Mononuclear cell (primary cell): ENCODE measurements around the gene EIF5A. TPM values are rescaled to one million over a fixed set of nuclear protein-coding genes. Genes with fewer than 3 reads are reported as not detected.
"Not testable (repeated sequence)": the region's sequence is repeated elsewhere in the genome, so short reads cannot be mapped to it uniquely, and the experiment has no call there.

ENCODE experiments used
- H3K27me3 ChIP-seq: 2 replicates; pipeline ENCODE4 v1.6.0; 2011; ENCODE audit warnings: low read length, control low read depth; ENCODE audit not compliant: insufficient read depth
- H3K4me1 ChIP-seq: 2 replicates; pipeline ENCODE4 v1.5.1; 2011; ENCODE audit warnings: mild to moderate bottlenecking, low read length, control low read depth; ENCODE audit not compliant: insufficient read depth
- H3K4me3 ChIP-seq: 2 replicates; pipeline ENCODE4 v1.5.1; 2011; ENCODE audit warnings: mild to moderate bottlenecking, low read length, moderate library complexity
- H3K9me3 ChIP-seq: 2 replicates; pipeline ENCODE4 v1.5.1; 2011; ENCODE audit warnings: low read depth, mild to moderate bottlenecking, control low read depth, low read length
- total RNA-seq: library from RNA; depleted of rRNA; stranded (reverse); fragments of >200 nt; gene quantifications from one replicate; pipeline ENCODE4 v1.2.3, GENCODE V29; 2012

Gene EIF5A
- total RNA-seq, 1 donor: 340 TPM

GRCh38 chr17:7328840-7329373 is 21.5 kb downstream of the EIF5A start, which contains the start of gene NEURL4:
TSS of gene NEURL4 (minus strand) at chr17:7329335. CDS start at chr17:7329312, 23 bp downstream.
- no peaks in the 10 kb centered on the region for H3K9me3 ChIP-seq
- peak within 1 kb of the TSS; percentile 84 for H3K4me3 ChIP-seq
- H3K27me3 ChIP-seq: no peaks in the 10 kb centered on the region
- H3K4me1 ChIP-seq: peaks cover 42% of the 10 kb centered on the region

- Histone ChIP-seq H3K4me3 (peak overlapping the region; percentile 84), H3K4me1 (peaks cover 48% of the 10 kb centered on the region), H3K9me3 (no peaks in the 10 kb centered on the region), H3K27me3 (no peaks in the 10 kb centered on the region)
Observed at GRCh38 chr17:7329374-7329996, 22.1 kb downstream of the EIF5A start.

GRCh38 chr17:7329997-7330637 is 22.7 kb downstream of the EIF5A start:
- peaks cover 54% of the 10 kb centered on the region for H3K4me1 ChIP-seq

GRCh38 chr17:7330638-7331015 is 23.2 kb downstream of the EIF5A start:
- H3K4me1 ChIP-seq: peaks cover 59% of the 10 kb centered on the region
- no peaks in the 10 kb centered on the region for H3K9me3 ChIP-seq
- no peaks in the 10 kb centered on the region for H3K27me3 ChIP-seq
- H3K4me3 ChIP-seq: peak overlapping the region; percentile 84

More at GRCh38 chr17:7329997-7330637, 22.7 kb downstream of the EIF5A start:
- no peaks in the 10 kb centered on the region for H3K27me3 ChIP-seq
- H3K9me3 ChIP-seq: no peaks in the 10 kb centered on the region
- peak overlapping the region; percentile 84 for H3K4me3 ChIP-seq

- Histone ChIP-seq H3K4me3 (no peak overlapping the region), H3K9me3 (no peaks in the 10 kb centered on the region), H3K4me1 (peaks cover 73% of the 10 kb centered on the region), H3K27me3 (no peaks in the 10 kb centered on the region)
Observed at GRCh38 chr17:7332111-7332510, 24.7 kb downstream of the EIF5A start.

- not testable (repeated sequence) for H3K4me3 ChIP-seq, H3K9me3 ChIP-seq, H3K27me3 ChIP-seq
- peaks cover 79% of the 10 kb centered on the region for H3K4me1 ChIP-seq
Observed at GRCh38 chr17:7332600-7333069, 25.2 kb downstream of the EIF5A start.

- H3K9me3 ChIP-seq: no peaks in the 10 kb centered on the region
- no peak overlapping the region for H3K4me3 ChIP-seq
- H3K27me3 ChIP-seq: no peaks in the 10 kb centered on the region
- H3K4me1 ChIP-seq: peaks cover 89% of the 10 kb centered on the region
Observed at GRCh38 chr17:7334938-7335538, 27.6 kb downstream of the EIF5A start.

- H3K4me1 ChIP-seq: peaks cover 85% of the 10 kb centered on the region
- H3K27me3 ChIP-seq: not testable (repeated sequence)
Observed at GRCh38 chr17:7335765-7336164, 28.3 kb downstream of the EIF5A start.

GRCh38 chr17:7336240-7337175 is 29.1 kb downstream of the EIF5A start, which contains the start of gene ACAP1:
TSS of gene ACAP1 (plus strand) at chr17:7336529. CDS start at chr17:7336735, 206 bp downstream.
- Histone ChIP-seq H3K27me3 (no peaks in the 10 kb centered on the region), H3K4me1 (peaks cover 81% of the 10 kb centered on the region), H3K9me3 (no peaks in the 10 kb centered on the region), H3K4me3 (peak within 1 kb of the TSS; percentile 71)

More at GRCh38 chr17:7335765-7336164, 28.3 kb downstream of the EIF5A start:
- H3K4me3 ChIP-seq, H3K9me3 ChIP-seq: not testable (repeated sequence)

GRCh38 chr17:7337600-7337999 is 30.2 kb downstream of the EIF5A start:
- Histone ChIP-seq H3K4me3 (peak overlapping the region; percentile 71), H3K4me1 (peaks cover 72% of the 10 kb centered on the region)
- H3K27me3 ChIP-seq, H3K9me3 ChIP-seq: not testable (repeated sequence)

GRCh38 chr17:7340179-7340578 is 32.8 kb downstream of the EIF5A start:
- no peak overlapping the region for H3K4me3 ChIP-seq
- no peaks in the 10 kb centered on the region for H3K9me3 ChIP-seq
- H3K4me1 ChIP-seq: peaks cover 49% of the 10 kb centered on the region
- H3K27me3 ChIP-seq: no peaks in the 10 kb centered on the region

- H3K4me3 ChIP-seq: no peak overlapping the region
- H3K4me1 ChIP-seq: peaks cover 33% of the 10 kb centered on the region
- no peaks in the 10 kb centered on the region for H3K27me3 ChIP-seq
- no peaks in the 10 kb centered on the region for H3K9me3 ChIP-seq
Observed at GRCh38 chr17:7341842-7342241, 34.4 kb downstream of the EIF5A start.

- no peaks in the 10 kb centered on the region for H3K27me3 ChIP-seq
- no peaks in the 10 kb centered on the region for H3K9me3 ChIP-seq
- H3K4me1 ChIP-seq: peaks cover 19% of the 10 kb centered on the region
- no peak overlapping the region for H3K4me3 ChIP-seq
Observed at GRCh38 chr17:7343250-7343649, 35.8 kb downstream of the EIF5A start.

- no peaks in the 10 kb centered on the region for H3K27me3 ChIP-seq
- no peaks in the 10 kb centered on the region for H3K9me3 ChIP-seq
- no peak overlapping the region for H3K4me3 ChIP-seq
- peaks cover 13% of the 10 kb centered on the region for H3K4me1 ChIP-seq
Observed at GRCh38 chr17:7346761-7347614, 39.6 kb downstream of the EIF5A start.
